Activated CD4-positive, alpha-beta T cell treated with anti-CD3 and anti-CD28 coated beads, Interleukin-2, amount 50 U/mL, for 16 hours (primary cell): ENCODE measurements around the gene COL13A1.

Experiments used
- DNase-seq: peaks from one replicate; pipeline ENCODE4 v3.0.0-alpha.2; 2020

The COL13A1 gene

GRCh38 chr10:69913606-69914382 lies 112.1 kb downstream of the COL13A1 start:
- no peak for DNase-seq

GRCh38 chr10:69914398-69915214 lies 112.9 kb downstream of the COL13A1 start:
- DNase-seq = peak; percentile 58

GRCh38 chr10:69915215-69915560 lies 113.5 kb downstream of the COL13A1 start:
- DNase-seq = no peak

GRCh38 chr10:69916118-69916517 lies 114.4 kb downstream of the COL13A1 start:
- DNase-seq = no peak

GRCh38 chr10:69918036-69918435 lies 116.3 kb downstream of the COL13A1 start:
- DNase-seq = no peak

- DNase-seq = no peak
Observed at GRCh38 chr10:69919250-69919649, 117.5 kb downstream of the COL13A1 start.

GRCh38 chr10:69925111-69925510 lies 123.4 kb downstream of the COL13A1 start:
- no peak for DNase-seq

- DNase-seq = no peak
Observed at GRCh38 chr10:69928339-69928738, 126.6 kb downstream of the COL13A1 start.

- DNase-seq = no peak
Observed at GRCh38 chr10:69929575-69929974, 127.9 kb downstream of the COL13A1 start.

GRCh38 chr10:69934768-69935167 lies 133.1 kb downstream of the COL13A1 start:
- no peak for DNase-seq

- peak; percentile 5 for DNase-seq
Observed at GRCh38 chr10:69936091-69936490, 134.4 kb downstream of the COL13A1 start.

GRCh38 chr10:69938541-69938991 lies 136.9 kb downstream of the COL13A1 start:
- no peak for DNase-seq

GRCh38 chr10:69939061-69939460 lies 137.4 kb downstream of the COL13A1 start:
- DNase-seq = no peak

GRCh38 chr10:69939481-69939880 lies 137.8 kb downstream of the COL13A1 start:
- DNase-seq = no peak

- DNase-seq = no peak
Observed at GRCh38 chr10:69941730-69942129, 140.0 kb downstream of the COL13A1 start.

GRCh38 chr10:69943292-69943820 lies 141.7 kb downstream of the COL13A1 start:
- no peak for DNase-seq

- no peak for DNase-seq
Observed at GRCh38 chr10:69944761-69945160, 143.1 kb downstream of the COL13A1 start.

GRCh38 chr10:69948261-69948660 lies 146.6 kb downstream of the COL13A1 start:
- no peak for DNase-seq

- DNase-seq = no peak
Observed at GRCh38 chr10:69949770-69950169, 148.1 kb downstream of the COL13A1 start.

GRCh38 chr10:69951658-69952057 lies 150.0 kb downstream of the COL13A1 start:
- no peak for DNase-seq

- DNase-seq = no peak
Observed at GRCh38 chr10:69952069-69952800, 150.5 kb downstream of the COL13A1 start.

- DNase-seq = no peak
Observed at GRCh38 chr10:69952821-69953221, 151.1 kb downstream of the COL13A1 start.

- no peak for DNase-seq
Observed at GRCh38 chr10:69953851-69954250, 152.1 kb downstream of the COL13A1 start.
